Measurements from ENCODE around the gene ZEB2. TPM values are rescaled to one million over a fixed set of nuclear protein-coding genes. Genes with fewer than 3 reads are reported as not detected.

ZEB2 gene
- total RNA-seq, 1 donor from 2014 or later = 164 TPM

- DNase-seq (ENCODE audit: low read depth) = peak; percentile 74
Measured at GRCh38 chr2:144513388-144514101, 6.4 kb downstream of the ZEB2 start.

GRCh38 chr2:144512891-144513351, 7.0 kb downstream of the ZEB2 start:
- DNase-seq (ENCODE audit: low read depth) = no peak

- no peak for DNase-seq (ENCODE audit: low read depth)
Measured at GRCh38 chr2:144512470-144512869, 7.4 kb downstream of the ZEB2 start.

- no peak for DNase-seq (ENCODE audit: low read depth)
Measured at GRCh38 chr2:144511937-144512336, 8.0 kb downstream of the ZEB2 start.

- DNase-seq (ENCODE audit: low read depth) = no peak
Measured at GRCh38 chr2:144511226-144511810, 8.6 kb downstream of the ZEB2 start.

GRCh38 chr2:144510294-144510991, 9.5 kb downstream of the ZEB2 start:
- DNase-seq (ENCODE audit: low read depth) = peak; percentile 90

GRCh38 chr2:144509879-144510221, 10.1 kb downstream of the ZEB2 start:
- no peak for DNase-seq (ENCODE audit: low read depth)

- DNase-seq (ENCODE audit: low read depth) = no peak
Measured at GRCh38 chr2:144509001-144509878, 10.7 kb downstream of the ZEB2 start.

GRCh38 chr2:144508172-144508851, 11.6 kb downstream of the ZEB2 start:
- no peak for DNase-seq (ENCODE audit: low read depth)

- DNase-seq (ENCODE audit: low read depth) = no peak
Measured at GRCh38 chr2:144507441-144508171, 12.3 kb downstream of the ZEB2 start.

GRCh38 chr2:144505245-144505831, 14.6 kb downstream of the ZEB2 start:
- no peak for DNase-seq (ENCODE audit: low read depth)

- DNase-seq (ENCODE audit: low read depth) = no peak
Measured at GRCh38 chr2:144504218-144504641, 15.7 kb downstream of the ZEB2 start.

- DNase-seq (ENCODE audit: low read depth) = no peak
Measured at GRCh38 chr2:144503242-144503641, 16.7 kb downstream of the ZEB2 start.

- DNase-seq (ENCODE audit: low read depth) = no peak
Measured at GRCh38 chr2:144502369-144502768, 17.6 kb downstream of the ZEB2 start.

GRCh38 chr2:144501627-144502026, 18.3 kb downstream of the ZEB2 start:
- no peak for DNase-seq (ENCODE audit: low read depth)

- no peak for DNase-seq (ENCODE audit: low read depth)
Measured at GRCh38 chr2:144501118-144501517, 18.8 kb downstream of the ZEB2 start.

- DNase-seq (ENCODE audit: low read depth) = no peak
Measured at GRCh38 chr2:144500563-144500962, 19.4 kb downstream of the ZEB2 start.

- DNase-seq (ENCODE audit: low read depth) = no peak
Measured at GRCh38 chr2:144498277-144498676, 21.6 kb downstream of the ZEB2 start.

- no peak for DNase-seq (ENCODE audit: low read depth)
Measured at GRCh38 chr2:144496977-144497598, 22.8 kb downstream of the ZEB2 start.

Data from myocyte (in vitro differentiated cells).